Urinary bladder (tissue), 4 donors: Measurements from ENCODE around the gene TRERF1. TPM values are rescaled to one million over a fixed set of nuclear protein-coding genes. Genes with fewer than 3 reads are reported as not detected.
"Not testable (repeated sequence)": the region's sequence is repeated elsewhere in the genome, so short reads cannot be mapped to it uniquely, and the experiment has no call there.

Source experiments
- DNase-seq: peaks from one replicate; pipeline ENCODE4 v3.0.0-alpha.2; 2015; ENCODE audit errors: extremely low spot score
- H3K27ac ChIP-seq: one replicate; pipeline ENCODE4 v1.5.1; 2013; ENCODE audit warnings: low read depth, mild to moderate bottlenecking, moderate library complexity
- H3K36me3 ChIP-seq: one replicate; pipeline ENCODE4 v1.6.1; 2013; ENCODE audit warnings: mild to moderate bottlenecking, moderate library complexity; ENCODE audit not compliant: insufficient read depth
- H3K4me1 ChIP-seq: one replicate; pipeline ENCODE4 v1.6.1; 2013; ENCODE audit warnings: mild to moderate bottlenecking, moderate library complexity; ENCODE audit not compliant: insufficient read depth
- H3K4me3 ChIP-seq: one replicate; pipeline ENCODE4 v1.5.1; 2013; ENCODE audit warnings: low read depth, low read length
- WGBS: extraction: QIAGEN DNeasy Blood & Tissue Kit; methylation state at CpG from one replicate; pipeline ENCODE4 v1.1.7; 2013; 5-methylcytosine and 5-hydroxymethylcytosine counted together
- polyA plus RNA-seq: library from polyadenylated mRNA; stranded (reverse); fragments of 200-250 nt; gene quantifications from one replicate; pipeline ENCODE4 v1.2.3, GENCODE V29; 2013
- total RNA-seq: library from RNA; depleted of rRNA; stranded (reverse); fragments of >200 nt; gene quantifications from one replicate; pipeline ENCODE4 v1.2.3, GENCODE V29; 2014
- donor health status: healthy with polysubstance abuse.
- donor health status: healthy.

Gene TRERF1
- total and polyA plus RNA-seq, 2 donors, result 7.9 to 12.1 TPM

DNA sequence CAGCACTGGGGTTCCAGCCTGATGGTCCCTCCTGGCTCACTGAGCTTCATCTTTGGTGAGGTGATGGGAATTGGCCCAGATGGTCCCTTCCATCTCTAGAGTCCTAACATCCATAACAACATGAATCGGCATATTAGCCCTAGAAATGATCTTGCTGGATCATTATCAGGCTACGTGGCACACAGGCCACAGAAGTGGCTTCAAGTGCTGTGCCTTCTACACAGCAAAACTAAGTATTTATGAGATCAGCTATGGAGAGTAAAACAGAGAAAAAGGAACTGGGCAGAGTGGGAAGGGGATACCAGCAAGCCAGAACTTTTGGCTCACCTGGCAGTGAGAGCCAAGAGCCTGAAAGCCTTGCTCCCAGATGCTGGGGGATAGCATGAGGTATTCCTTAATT lies 116.9 kb downstream of the TRERF1 start:
- DNase-seq, result no peak
- WGBS, result 95% methylated on average over 2 of the region's 2 CpGs
- no peak overlapping the region for H3K27ac ChIP-seq
- H3K4me3 ChIP-seq, result no peak overlapping the region
- H3K4me1 ChIP-seq, result peaks cover 2% of the 10 kb centered on the region
- H3K36me3 ChIP-seq, result no peaks in the 10 kb centered on the region

DNA sequence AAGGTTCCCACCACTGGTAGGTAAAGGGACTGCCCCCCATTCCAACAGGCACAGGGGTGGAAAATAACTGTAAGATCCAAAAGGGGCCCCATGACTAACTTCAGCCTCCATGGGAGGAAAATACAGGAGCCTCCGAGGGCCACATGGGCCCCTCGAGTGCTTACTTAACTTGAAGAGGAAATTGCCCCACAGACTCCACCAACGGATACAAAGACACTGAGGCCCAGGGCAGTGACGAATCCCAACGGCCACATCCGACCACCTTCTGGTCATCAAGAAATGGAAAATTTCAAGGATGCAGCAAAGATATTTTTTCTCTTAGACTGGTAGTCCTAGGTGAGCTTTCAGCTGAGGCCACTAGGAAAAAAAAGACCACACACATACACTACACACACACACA lies 118.1 kb downstream of the TRERF1 start:
- Histone ChIP-seq H3K4me1 (peaks cover 2% of the 10 kb centered on the region), H3K27ac (no peak overlapping the region), H3K36me3 (no peaks in the 10 kb centered on the region), H3K4me3 (no peak overlapping the region)
- WGBS, result 91% methylated on average over 6 of the region's 6 CpGs
- DNase-seq, result no peak

- DNase-seq, result no peak
- Histone ChIP-seq H3K4me1 (peaks cover 2% of the 10 kb centered on the region), H3K27ac (no peak overlapping the region), H3K4me3 (no peak overlapping the region), H3K36me3 (no peaks in the 10 kb centered on the region)
- WGBS, result 96% methylated on average over 4 of the region's 4 CpGs
Observed at GRCh38 chr6:42332916-42333315, 118.8 kb downstream of the TRERF1 start.

DNA sequence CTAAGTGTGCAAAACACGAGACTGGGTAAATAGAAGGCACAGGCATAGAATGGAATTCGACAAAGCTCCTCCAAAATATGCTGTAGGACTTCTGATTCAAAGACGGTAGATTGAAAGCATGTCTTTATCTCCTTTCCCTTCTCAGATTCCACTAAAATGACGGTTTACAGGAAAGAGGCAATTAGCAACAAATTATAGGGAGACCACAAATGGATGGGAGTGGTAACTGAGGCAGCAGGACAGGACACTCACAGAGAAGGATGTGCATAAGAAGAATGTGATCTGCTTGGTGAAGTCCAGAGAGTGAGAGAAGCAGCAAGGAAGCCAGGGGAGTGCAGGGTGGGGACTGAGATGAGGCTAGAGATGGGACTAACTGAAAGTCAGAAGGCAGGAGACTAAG lies 120.7 kb downstream of the TRERF1 start:
- no peaks in the 10 kb centered on the region for H3K36me3 ChIP-seq
- H3K27ac ChIP-seq, result no peak overlapping the region
- DNase-seq, result no peak
- 75% methylated on average over 4 of the region's 4 CpGs for WGBS
- H3K4me1 ChIP-seq, result peaks cover 2% of the 10 kb centered on the region
- H3K4me3 ChIP-seq, result no peak overlapping the region

- no peaks in the 10 kb centered on the region for H3K4me1 ChIP-seq
- H3K27ac ChIP-seq, result no peak overlapping the region
- 75% methylated on average over 2 of the region's 2 CpGs for WGBS
- no peak for DNase-seq
- H3K4me3 ChIP-seq, result no peak overlapping the region
- no peaks in the 10 kb centered on the region for H3K36me3 ChIP-seq
Observed at GRCh38 chr6:42326248-42326647, 125.5 kb downstream of the TRERF1 start.

- not testable (repeated sequence) for H3K4me1 ChIP-seq, H3K36me3 ChIP-seq, H3K4me3 ChIP-seq, H3K27ac ChIP-seq, DNase-seq
- WGBS, result 90% methylated on average over 5 of the region's 5 CpGs
Observed at GRCh38 chr6:42324656-42325324, 126.9 kb downstream of the TRERF1 start.

DNA sequence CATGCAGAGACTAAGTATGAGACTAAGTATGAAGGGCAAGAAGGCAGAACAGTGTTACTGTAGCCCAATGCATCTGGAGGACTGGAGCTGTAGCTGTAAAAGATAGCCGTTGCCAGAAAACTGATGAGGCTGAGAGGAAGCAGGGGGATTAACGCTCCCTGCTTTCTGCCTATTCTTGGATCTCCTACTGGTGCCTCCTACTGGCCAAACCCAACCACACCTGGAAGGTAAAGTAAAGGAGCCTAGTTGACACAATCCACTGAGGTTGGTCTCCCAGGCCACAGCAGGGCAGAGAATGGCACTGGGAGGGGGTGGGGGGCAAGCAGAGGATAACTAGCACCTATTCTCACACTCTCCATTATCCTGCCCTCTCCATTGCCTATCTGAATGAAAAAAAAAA lies 129.1 kb downstream of the TRERF1 start:
- no peak for DNase-seq
- Histone ChIP-seq H3K4me1 (no peaks in the 10 kb centered on the region), H3K27ac (no peak overlapping the region), H3K36me3 (no peaks in the 10 kb centered on the region), H3K4me3 (no peak overlapping the region)
- 38% methylated on average over 2 of the region's 2 CpGs for WGBS

GRCh38 chr6:42321976-42322375 lies 129.8 kb downstream of the TRERF1 start:
- Histone ChIP-seq H3K27ac (no peak overlapping the region), H3K4me3 (no peak overlapping the region), H3K36me3 (no peaks in the 10 kb centered on the region), H3K4me1 (no peaks in the 10 kb centered on the region)
- WGBS, result 89% methylated on average over 2 of the region's 2 CpGs
- DNase-seq, result no peak

DNA sequence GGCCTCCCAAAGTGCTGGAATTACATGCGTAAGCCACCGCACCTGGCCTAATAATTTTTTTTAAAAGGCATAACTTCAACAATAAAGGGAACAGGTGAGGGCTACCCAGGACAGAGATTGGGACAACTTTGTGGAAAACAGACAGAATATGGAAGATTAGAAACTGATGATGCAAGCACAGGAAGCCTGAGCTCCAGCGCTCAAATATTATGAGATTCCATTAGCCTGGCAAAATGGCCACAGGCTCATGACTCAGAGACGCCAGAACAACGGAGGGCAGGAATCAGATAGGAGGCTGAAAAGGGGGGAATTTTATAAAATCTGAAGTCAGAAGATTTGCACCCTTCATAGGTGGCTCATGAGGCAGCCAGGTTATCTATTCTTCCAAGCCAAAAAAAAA lies 131.0 kb downstream of the TRERF1 start:
- H3K4me3 ChIP-seq, result no peak overlapping the region
- DNase-seq, result no peak
- peaks cover 2% of the 10 kb centered on the region for H3K4me1 ChIP-seq
- H3K36me3 ChIP-seq, result no peaks in the 10 kb centered on the region
- H3K27ac ChIP-seq, result no peak overlapping the region
- WGBS, result 93% methylated on average over 5 of the region's 5 CpGs

GRCh38 chr6:42318480-42318879 lies 133.2 kb downstream of the TRERF1 start:
- peaks cover 4% of the 10 kb centered on the region for H3K4me1 ChIP-seq
- 90% methylated on average over 2 of the region's 2 CpGs for whole genome bisulfite sequencing
- no peak overlapping the region for H3K4me3 ChIP-seq
- no peak overlapping the region for H3K27ac ChIP-seq
- DNase-seq, result no peak
- H3K36me3 ChIP-seq, result no peaks in the 10 kb centered on the region

DNA sequence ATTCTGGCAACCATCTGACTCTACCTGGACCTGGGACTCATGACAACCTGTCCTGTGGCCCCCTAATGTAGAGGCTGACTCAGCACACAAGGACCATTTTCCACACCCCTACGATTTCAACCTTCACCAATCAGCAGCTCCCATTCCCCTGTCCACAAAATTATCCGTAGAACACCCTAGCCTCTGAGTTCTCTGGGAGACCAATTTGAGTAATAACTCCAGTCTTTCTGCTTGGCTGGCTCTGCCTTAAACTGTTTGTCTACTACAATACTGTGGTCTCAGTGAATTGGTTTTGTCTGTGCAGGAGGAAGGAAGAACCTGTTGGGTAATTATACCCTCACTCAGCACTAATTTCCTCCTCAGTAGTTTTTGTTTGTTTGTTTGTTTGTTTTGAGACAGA lies 134.7 kb downstream of the TRERF1 start:
- DNase-seq, result no peak
- WGBS, result 77% methylated on average over 2 of the region's 2 CpGs
- no peak overlapping the region for H3K4me3 ChIP-seq
- H3K4me1 ChIP-seq, result peaks cover 5% of the 10 kb centered on the region
- no peak overlapping the region for H3K27ac ChIP-seq
- H3K36me3 ChIP-seq, result no peaks in the 10 kb centered on the region

DNA sequence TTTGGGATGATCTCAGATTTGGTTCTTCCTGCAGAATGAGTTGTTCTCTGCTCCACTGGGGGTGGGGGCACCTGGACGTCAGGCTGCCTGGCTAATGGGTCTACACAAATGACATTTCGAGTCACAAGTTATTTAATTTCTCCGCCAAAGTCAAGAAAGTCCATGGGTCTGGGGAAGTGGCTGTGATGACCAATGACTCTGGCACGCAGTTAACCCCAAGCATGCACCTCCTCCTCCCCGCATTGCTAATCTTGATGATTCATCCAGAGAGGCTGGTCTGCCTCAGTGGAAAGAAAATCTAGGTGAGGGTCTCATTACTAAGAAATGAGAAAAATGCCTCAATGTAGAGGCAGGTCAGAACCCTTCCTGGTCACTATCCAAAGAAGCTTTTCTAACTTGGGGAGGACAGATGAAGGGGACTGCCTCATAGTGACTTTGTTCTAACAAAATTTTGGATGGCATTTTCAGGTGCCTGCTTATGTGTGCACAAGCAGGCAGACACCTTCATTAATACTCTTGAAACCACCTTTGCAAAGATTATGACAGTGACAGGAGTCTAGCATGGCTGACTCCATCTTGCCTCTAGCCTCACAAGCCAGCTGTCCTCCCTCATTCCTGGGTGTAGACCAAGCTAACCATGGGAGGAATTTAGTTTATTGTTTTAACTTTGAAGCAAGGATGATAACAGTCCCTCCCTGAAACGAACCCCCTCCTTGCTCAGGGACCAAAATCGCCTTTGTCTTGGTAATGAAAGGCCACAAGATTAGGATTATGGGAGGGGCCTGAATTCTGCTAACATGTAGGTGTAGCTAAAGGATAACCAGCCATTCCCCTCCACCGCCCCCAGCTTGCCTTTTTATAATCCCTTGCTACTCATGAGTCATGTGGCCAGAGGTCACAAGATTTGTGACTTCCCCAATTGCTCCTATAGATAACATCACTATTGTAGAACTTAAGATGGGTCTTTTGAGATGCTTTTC lies 135.4 kb downstream of the TRERF1 start:
- WGBS, result 56% methylated on average over 8 of the region's 8 CpGs
- Histone ChIP-seq H3K36me3 (no peaks in the 10 kb centered on the region), H3K4me3 (no peak overlapping the region), H3K4me1 (peaks cover 5% of the 10 kb centered on the region), H3K27ac (no peak overlapping the region)
- DNase-seq, result no peak

GRCh38 chr6:42315259-42315990 lies 136.3 kb downstream of the TRERF1 start:
- Histone ChIP-seq H3K36me3 (no peaks in the 10 kb centered on the region), H3K4me1 (peaks cover 5% of the 10 kb centered on the region), H3K27ac (no peak overlapping the region), H3K4me3 (no peak overlapping the region)
- no peak for DNase-seq
- WGBS, result 81% methylated on average over 10 of the region's 10 CpGs
